ENCODE data around the gene PEX3. TPM values are rescaled to one million over a fixed set of nuclear protein-coding genes. Genes with fewer than 3 reads are reported as not detected.

PEX3 gene
- total RNA-seq, 1 donor: 20.6 TPM

- no peak overlapping the region for H3K4me3 ChIP-seq (ENCODE audit: low read depth, low read length)
- DNase-seq (ENCODE audit: low read depth): no peak
- TF ChIP-seq CTCF (IDR thresholded peaks at IDR 0.05; ENCODE audit: insufficient read depth, low read length): no peak
Observed at GRCh38 chr6:143525356-143525755, 74.8 kb downstream of the PEX3 start.

- TF ChIP-seq CTCF (IDR thresholded peaks at IDR 0.05; ENCODE audit: insufficient read depth, low read length): no peak
Observed at GRCh38 chr6:143527677-143528076, 77.1 kb downstream of the PEX3 start.

GRCh38 chr6:143528164-143528811 is 77.7 kb downstream of the PEX3 start:
- DNase-seq (ENCODE audit: low read depth): no peak
- no peak for TF ChIP-seq CTCF (IDR thresholded peaks at IDR 0.05; ENCODE audit: insufficient read depth, low read length)

More at GRCh38 chr6:143527677-143528076, 77.1 kb downstream of the PEX3 start:
- no peak overlapping the region for H3K4me3 ChIP-seq (ENCODE audit: low read depth, low read length)
- DNase-seq (ENCODE audit: low read depth): no peak

GRCh38 chr6:143529095-143529494 is 78.5 kb downstream of the PEX3 start:
- no peak for DNase-seq (ENCODE audit: low read depth)
- TF ChIP-seq CTCF (IDR thresholded peaks at IDR 0.05; ENCODE audit: insufficient read depth, low read length): no peak
- no peak overlapping the region for H3K4me3 ChIP-seq (ENCODE audit: low read depth, low read length)

More at GRCh38 chr6:143528164-143528811, 77.7 kb downstream of the PEX3 start:
- no peak overlapping the region for H3K4me3 ChIP-seq (ENCODE audit: low read depth, low read length)

- H3K4me3 ChIP-seq (ENCODE audit: low read depth, low read length): no peak overlapping the region
- TF ChIP-seq CTCF (IDR thresholded peaks at IDR 0.05; ENCODE audit: insufficient read depth, low read length): no peak
- no peak for DNase-seq (ENCODE audit: low read depth)
Observed at GRCh38 chr6:143531720-143532499, 81.3 kb downstream of the PEX3 start.

GRCh38 chr6:143535189-143535614 is 84.6 kb downstream of the PEX3 start:
- no peak overlapping the region for H3K4me3 ChIP-seq (ENCODE audit: low read depth, low read length)
- DNase-seq (ENCODE audit: low read depth): no peak
- no peak for TF ChIP-seq CTCF (IDR thresholded peaks at IDR 0.05; ENCODE audit: insufficient read depth, low read length)
